ENCODE data around the gene ACYP2. TPM values are rescaled to one million over a fixed set of nuclear protein-coding genes. Genes with fewer than 3 reads are reported as not detected.

The ACYP2 gene
- total RNA-seq, 4 donors from 2014 or later, result 12.8 to 40.5 (median 16.9) TPM

DNA sequence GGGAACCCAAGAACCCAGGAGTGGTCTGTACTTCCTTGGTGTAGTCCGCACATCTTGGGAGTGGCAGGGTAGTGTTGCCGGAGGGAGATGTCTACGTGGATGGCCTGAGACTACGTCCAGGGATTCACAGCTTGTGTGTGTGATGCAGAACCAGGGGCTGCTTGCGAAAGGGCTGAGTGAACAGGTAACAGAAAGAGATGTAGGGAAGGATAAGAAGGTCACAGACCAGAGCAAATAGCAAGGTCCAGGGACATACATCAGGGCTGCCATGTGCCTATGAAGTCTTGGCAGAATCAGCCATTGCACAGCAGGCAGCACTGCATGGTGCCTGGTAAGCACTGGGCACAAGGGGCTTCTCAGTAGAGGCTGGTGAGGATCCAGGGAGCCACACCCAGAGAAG lies 71.9 kb downstream of the ACYP2 start:
- Histone ChIP-seq H3K4me3 (no peak overlapping the region), H3K27ac (no peak overlapping the region), H3K9me3 (no peaks in the 10 kb centered on the region), H3K4me1 (peaks cover 0 to 13% (median 3%) of the 10 kb centered on the region in 3 donors), H3K27me3 (no peaks in the 10 kb centered on the region), H3K36me3 (peaks cover 0 to 7% of the 10 kb centered on the region in 2 donors)
- 100% methylated on average over 1 of the region's 5 CpGs; no CpG with 5 or more reads in 1 of the 2 donors for WGBS, 2 donors (ENCODE audit: low coverage in 1 of 2)
- TF ChIP-seq POLR2AphosphoS5 (IDR thresholded peaks at IDR 0.05) (no peak), POLR2A (IDR thresholded peaks at IDR 0.05) (no peak), EP300 (IDR thresholded peaks at IDR 0.05) (no peak)
- TF ChIP-seq, protein P1, sequence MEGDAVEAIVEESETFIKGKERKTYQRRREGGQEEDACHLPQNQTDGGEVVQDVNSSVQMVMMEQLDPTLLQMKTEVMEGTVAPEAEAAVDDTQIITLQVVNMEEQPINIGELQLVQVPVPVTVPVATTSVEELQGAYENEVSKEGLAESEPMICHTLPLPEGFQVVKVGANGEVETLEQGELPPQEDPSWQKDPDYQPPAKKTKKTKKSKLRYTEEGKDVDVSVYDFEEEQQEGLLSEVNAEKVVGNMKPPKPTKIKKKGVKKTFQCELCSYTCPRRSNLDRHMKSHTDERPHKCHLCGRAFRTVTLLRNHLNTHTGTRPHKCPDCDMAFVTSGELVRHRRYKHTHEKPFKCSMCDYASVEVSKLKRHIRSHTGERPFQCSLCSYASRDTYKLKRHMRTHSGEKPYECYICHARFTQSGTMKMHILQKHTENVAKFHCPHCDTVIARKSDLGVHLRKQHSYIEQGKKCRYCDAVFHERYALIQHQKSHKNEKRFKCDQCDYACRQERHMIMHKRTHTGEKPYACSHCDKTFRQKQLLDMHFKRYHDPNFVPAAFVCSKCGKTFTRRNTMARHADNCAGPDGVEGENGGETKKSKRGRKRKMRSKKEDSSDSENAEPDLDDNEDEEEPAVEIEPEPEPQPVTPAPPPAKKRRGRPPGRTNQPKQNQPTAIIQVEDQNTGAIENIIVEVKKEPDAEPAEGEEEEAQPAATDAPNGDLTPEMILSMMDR (IDR thresholded peaks at IDR 0.05), result no peak
- ATAC-seq, result no peak

- Histone ChIP-seq H3K4me1 (peaks cover 0 to 7% (median 0%) of the 10 kb centered on the region in 3 donors), H3K4me3 (no peak overlapping the region), H3K27me3 (no peaks in the 10 kb centered on the region), H3K36me3 (peaks cover 0 to 7% of the 10 kb centered on the region in 2 donors), H3K9me3 (no peaks in the 10 kb centered on the region), H3K27ac (no peak overlapping the region)
- TF ChIP-seq EP300 (IDR thresholded peaks at IDR 0.05), result no peak
- no peak for TF ChIP-seq POLR2AphosphoS5 (IDR thresholded peaks at IDR 0.05)
- TF ChIP-seq, protein P1 (IDR thresholded peaks at IDR 0.05), result no peak
- TF ChIP-seq POLR2A (IDR thresholded peaks at IDR 0.05), result no peak
- 95 to 96% methylated on average over 2 of the region's 2 CpGs for WGBS, 2 donors (ENCODE audit: low coverage in 1 of 2)
- ATAC-seq, result no peak
These were observed 74.1 kb downstream of the ACYP2 start for GRCh38 chr2:54189539-54189938.

GRCh38 chr2:54191361-54192135 lies 76.1 kb downstream of the ACYP2 start:
- Histone ChIP-seq H3K4me1 (no peaks in the 10 kb centered on the region), H3K27me3 (no peaks in the 10 kb centered on the region), H3K4me3 (no peak overlapping the region), H3K9me3 (no peaks in the 10 kb centered on the region), H3K36me3 (peaks cover 0 to 7% of the 10 kb centered on the region in 2 donors), H3K27ac (no peak overlapping the region)
- no peak for ATAC-seq
- no peak for TF ChIP-seq POLR2AphosphoS5 (IDR thresholded peaks at IDR 0.05)
- TF ChIP-seq, protein P1 (IDR thresholded peaks at IDR 0.05), result no peak
- 82 to 100% methylated on average over 2 of the region's 2 CpGs for WGBS, 2 donors (ENCODE audit: low coverage in 1 of 2)

DNA sequence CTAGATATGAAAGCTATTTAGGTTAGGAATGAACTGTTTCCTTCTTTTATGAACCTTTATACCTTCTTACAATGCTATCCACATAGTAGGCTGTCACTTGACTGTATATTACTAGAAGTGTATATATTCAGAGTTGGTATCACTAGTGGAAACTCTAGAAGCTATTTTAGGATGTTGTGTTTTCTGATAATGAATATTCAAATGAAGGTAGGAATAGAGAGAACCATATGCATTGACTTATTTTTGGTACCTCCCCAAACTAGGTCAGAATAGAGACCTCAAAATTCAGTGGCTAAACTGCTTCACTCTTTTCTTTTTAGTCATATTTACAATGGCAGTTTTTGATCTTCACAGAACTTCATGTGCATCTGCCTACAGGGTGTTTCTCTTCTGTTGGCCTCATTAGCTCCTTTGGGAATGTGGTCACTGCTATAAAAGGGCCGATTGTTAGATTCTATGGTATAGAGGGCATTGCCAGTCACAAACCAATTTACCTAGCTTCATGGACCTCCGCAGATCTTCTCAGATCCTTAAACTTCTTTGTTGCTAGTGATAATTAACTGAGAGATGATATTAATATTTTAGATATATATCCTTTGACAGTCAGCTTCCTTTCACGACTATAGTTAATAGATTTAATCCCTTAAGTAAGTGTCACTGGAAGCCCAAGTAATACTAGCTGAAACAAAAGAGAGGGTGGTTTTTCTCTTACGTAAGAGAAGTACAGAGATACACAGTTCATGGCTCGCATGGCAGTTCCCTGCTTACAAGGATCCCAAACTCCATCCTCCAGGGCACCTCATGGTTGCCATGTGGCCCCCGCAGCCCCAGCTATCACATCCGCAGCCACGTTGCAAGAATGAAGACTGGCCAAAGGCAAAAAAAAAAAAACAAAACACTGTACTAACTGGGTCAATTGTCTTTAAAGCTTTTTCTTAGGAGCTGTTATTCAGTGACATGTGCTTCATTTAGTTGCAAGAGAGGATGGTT lies 79.6 kb downstream of the ACYP2 start:
- WGBS, 2 donors (ENCODE audit: low coverage in 1 of 2), result 92 to 100% methylated on average over 2 to 7 of the region's 8 CpGs
- TF ChIP-seq POLR2AphosphoS5 (IDR thresholded peaks at IDR 0.05) (no peak), EP300 (IDR thresholded peaks at IDR 0.05) (no peak), POLR2A (IDR thresholded peaks at IDR 0.05) (no peak)
- TF ChIP-seq, protein P1 (IDR thresholded peaks at IDR 0.05), result no peak

More for the DNA sequence above, 79.6 kb downstream of the ACYP2 start:
- ATAC-seq, result no peak
- H3K9me3 ChIP-seq, result no peaks in the 10 kb centered on the region
- H3K4me3 ChIP-seq, result no peak overlapping the region
- no peaks in the 10 kb centered on the region for H3K27me3 ChIP-seq
- H3K36me3 ChIP-seq, result no peaks in the 10 kb centered on the region
- H3K4me1 ChIP-seq, result no peaks in the 10 kb centered on the region
- no peak overlapping the region for H3K27ac ChIP-seq
